ENCODE results near the gene PRPF31. TPM values are rescaled to one million over a fixed set of nuclear protein-coding genes. Genes with fewer than 3 reads are reported as not detected.

The PRPF31 gene
- total and polyA plus RNA-seq, 9 of the 15 experiments (the other 6 are each of a cell fraction or from before 2014, with no cell fraction given), result 5.8 to 92.2 (median 69.2) TPM

DNA sequence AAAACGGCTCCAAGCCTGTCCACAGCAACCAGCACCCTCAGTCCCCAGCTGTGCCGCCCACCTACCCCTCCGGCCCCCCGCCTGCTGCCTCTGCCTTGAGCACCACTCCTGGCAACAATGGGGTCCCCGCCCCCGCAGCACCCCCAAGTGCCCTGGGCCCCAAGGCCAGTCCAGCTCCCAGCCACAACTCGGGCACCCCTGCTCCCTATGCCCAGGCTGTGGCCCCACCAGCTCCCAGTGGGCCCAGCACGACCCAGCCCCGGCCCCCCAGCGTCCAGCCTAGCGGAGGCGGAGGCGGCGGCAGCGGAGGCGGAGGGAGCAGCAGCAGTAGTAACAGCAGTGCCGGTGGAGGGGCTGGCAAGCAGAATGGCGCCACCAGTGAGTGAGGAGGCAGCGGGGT is 32.6 kb downstream of the PRPF31 start:
- ChIA-PET POLR2A (interaction anchor here (1.2 to 4.1 kb wide), 3 partner anchors 10 to 11 kb away, joined by 3 to 29 read pairs (median 5); partner anchors contain the start of genes CNOT3 and LENG1), CTCF (ENCODE audit: low intra/inter-chr PET ratio) (no interaction called here)
- Histone ChIP-seq H3K9me1 (ENCODE audit: control insufficient read depth, insufficient read depth, low read length) (no peaks in the 10 kb centered on the region), H3K79me2 (ENCODE audit: control insufficient read depth, insufficient read depth, low read length) (no peaks in the 10 kb centered on the region), H3K9ac (ENCODE audit: insufficient read depth in 1 of 2, low read depth in 2 of 2, low read length in 2 of 2) (no peak overlapping the region), H3K27me3 (ENCODE audit: control insufficient read depth in 2 of 2, insufficient read depth in 2 of 2, low read length in 2 of 2) (no peaks in the 10 kb centered on the region), H3K4me2 (ENCODE audit: insufficient read depth, low read length) (no peak overlapping the region), H3K4me1 (replicated peaks in 1 of 2; ENCODE audit: control insufficient read depth in 2 of 2, insufficient read depth in 2 of 2, low read length in 2 of 2) (peaks cover 0 to 10% of the 10 kb centered on the region in 2 experiments; a peak in 1 of 5 replicates), H2AFZ (ENCODE audit: low read depth, low read length) (no peak overlapping the region), H3K27ac (ENCODE audit: extremely low read depth, low read depth, low read length) (no peak overlapping the region), H4K20me1 (replicated peaks; ENCODE audit: control insufficient read depth, insufficient read depth, low read length) (no peaks in the 10 kb centered on the region), H3K4me3 (no peak overlapping the region), H3K9me3 (replicated peaks; ENCODE audit: control insufficient read depth, insufficient read depth, low read depth, low read length) (no peaks in the 10 kb centered on the region), H3K36me3 (ENCODE audit: control insufficient read depth, insufficient read depth, low read length) (peaks cover 96% of the 10 kb centered on the region; the same call in 2 of the 3 replicates)
- no peak for DNase-seq (ENCODE audit: extremely low read depth in 1 of 4, low spot score in 3 of 4)
- BruUV-seq (replicated peaks), result no TSS peak
- TF ChIP-seq, protein P1, sequence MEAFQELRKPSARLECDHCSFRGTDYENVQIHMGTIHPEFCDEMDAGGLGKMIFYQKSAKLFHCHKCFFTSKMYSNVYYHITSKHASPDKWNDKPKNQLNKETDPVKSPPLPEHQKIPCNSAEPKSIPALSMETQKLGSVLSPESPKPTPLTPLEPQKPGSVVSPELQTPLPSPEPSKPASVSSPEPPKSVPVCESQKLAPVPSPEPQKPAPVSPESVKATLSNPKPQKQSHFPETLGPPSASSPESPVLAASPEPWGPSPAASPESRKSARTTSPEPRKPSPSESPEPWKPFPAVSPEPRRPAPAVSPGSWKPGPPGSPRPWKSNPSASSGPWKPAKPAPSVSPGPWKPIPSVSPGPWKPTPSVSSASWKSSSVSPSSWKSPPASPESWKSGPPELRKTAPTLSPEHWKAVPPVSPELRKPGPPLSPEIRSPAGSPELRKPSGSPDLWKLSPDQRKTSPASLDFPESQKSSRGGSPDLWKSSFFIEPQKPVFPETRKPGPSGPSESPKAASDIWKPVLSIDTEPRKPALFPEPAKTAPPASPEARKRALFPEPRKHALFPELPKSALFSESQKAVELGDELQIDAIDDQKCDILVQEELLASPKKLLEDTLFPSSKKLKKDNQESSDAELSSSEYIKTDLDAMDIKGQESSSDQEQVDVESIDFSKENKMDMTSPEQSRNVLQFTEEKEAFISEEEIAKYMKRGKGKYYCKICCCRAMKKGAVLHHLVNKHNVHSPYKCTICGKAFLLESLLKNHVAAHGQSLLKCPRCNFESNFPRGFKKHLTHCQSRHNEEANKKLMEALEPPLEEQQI (IDR thresholded peaks at IDR 0.05), result no peak
- no peak for TF ChIP-seq ZNF217 (CRISPR knock-in tag; IDR thresholded peaks at IDR 0.05)
- TF ChIP-seq, protein P2, sequence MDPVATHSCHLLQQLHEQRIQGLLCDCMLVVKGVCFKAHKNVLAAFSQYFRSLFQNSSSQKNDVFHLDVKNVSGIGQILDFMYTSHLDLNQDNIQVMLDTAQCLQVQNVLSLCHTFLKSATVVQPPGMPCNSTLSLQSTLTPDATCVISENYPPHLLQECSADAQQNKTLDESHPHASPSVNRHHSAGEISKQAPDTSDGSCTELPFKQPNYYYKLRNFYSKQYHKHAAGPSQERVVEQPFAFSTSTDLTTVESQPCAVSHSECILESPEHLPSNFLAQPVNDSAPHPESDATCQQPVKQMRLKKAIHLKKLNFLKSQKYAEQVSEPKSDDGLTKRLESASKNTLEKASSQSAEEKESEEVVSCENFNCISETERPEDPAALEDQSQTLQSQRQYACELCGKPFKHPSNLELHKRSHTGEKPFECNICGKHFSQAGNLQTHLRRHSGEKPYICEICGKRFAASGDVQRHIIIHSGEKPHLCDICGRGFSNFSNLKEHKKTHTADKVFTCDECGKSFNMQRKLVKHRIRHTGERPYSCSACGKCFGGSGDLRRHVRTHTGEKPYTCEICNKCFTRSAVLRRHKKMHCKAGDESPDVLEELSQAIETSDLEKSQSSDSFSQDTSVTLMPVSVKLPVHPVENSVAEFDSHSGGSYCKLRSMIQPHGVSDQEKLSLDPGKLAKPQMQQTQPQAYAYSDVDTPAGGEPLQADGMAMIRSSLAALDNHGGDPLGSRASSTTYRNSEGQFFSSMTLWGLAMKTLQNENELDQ (CRISPR knock-in tag; IDR thresholded peaks at IDR 0.05; ENCODE audit: borderline replicate concordance), result no peak
- TF ChIP-seq, protein P3, sequence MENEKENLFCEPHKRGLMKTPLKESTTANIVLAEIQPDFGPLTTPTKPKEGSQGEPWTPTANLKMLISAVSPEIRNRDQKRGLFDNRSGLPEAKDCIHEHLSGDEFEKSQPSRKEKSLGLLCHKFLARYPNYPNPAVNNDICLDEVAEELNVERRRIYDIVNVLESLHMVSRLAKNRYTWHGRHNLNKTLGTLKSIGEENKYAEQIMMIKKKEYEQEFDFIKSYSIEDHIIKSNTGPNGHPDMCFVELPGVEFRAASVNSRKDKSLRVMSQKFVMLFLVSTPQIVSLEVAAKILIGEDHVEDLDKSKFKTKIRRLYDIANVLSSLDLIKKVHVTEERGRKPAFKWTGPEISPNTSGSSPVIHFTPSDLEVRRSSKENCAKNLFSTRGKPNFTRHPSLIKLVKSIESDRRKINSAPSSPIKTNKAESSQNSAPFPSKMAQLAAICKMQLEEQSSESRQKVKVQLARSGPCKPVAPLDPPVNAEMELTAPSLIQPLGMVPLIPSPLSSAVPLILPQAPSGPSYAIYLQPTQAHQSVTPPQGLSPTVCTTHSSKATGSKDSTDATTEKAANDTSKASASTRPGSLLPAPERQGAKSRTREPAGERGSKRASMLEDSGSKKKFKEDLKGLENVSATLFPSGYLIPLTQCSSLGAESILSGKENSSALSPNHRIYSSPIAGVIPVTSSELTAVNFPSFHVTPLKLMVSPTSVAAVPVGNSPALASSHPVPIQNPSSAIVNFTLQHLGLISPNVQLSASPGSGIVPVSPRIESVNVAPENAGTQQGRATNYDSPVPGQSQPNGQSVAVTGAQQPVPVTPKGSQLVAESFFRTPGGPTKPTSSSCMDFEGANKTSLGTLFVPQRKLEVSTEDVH (IDR thresholded peaks at IDR 0.05; ENCODE audit: low read depth, partially characterized antibody), result no peak
- TF ChIP-seq, protein P4, sequence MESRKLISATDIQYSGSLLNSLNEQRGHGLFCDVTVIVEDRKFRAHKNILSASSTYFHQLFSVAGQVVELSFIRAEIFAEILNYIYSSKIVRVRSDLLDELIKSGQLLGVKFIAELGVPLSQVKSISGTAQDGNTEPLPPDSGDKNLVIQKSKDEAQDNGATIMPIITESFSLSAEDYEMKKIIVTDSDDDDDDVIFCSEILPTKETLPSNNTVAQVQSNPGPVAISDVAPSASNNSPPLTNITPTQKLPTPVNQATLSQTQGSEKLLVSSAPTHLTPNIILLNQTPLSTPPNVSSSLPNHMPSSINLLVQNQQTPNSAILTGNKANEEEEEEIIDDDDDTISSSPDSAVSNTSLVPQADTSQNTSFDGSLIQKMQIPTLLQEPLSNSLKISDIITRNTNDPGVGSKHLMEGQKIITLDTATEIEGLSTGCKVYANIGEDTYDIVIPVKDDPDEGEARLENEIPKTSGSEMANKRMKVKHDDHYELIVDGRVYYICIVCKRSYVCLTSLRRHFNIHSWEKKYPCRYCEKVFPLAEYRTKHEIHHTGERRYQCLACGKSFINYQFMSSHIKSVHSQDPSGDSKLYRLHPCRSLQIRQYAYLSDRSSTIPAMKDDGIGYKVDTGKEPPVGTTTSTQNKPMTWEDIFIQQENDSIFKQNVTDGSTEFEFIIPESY (CRISPR knock-in tag; IDR thresholded peaks at IDR 0.05), result peak; percentile 31; the same call in 1 of the 2 replicates
- no peak for TF ChIP-seq ZFP1 (CRISPR knock-in tag; IDR thresholded peaks at IDR 0.05)
- TF ChIP-seq COPS2 (conservative IDR thresholded peaks at IDR 0.05), result no peak
- peak; percentile 46 for TF ChIP-seq POLR2G (IDR thresholded peaks at IDR 0.05; ENCODE audit: low read depth, low read length)
- peak; percentile 18; the same call in 1 of the 2 replicates for TF ChIP-seq RBFOX2 (IDR thresholded peaks at IDR 0.05; ENCODE audit: low read depth, low read length)
- no peak for TF ChIP-seq CHD1 (IDR thresholded peaks at IDR 0.05; ENCODE audit: low read length)
- no peak for FAIRE-seq
- in situ Hi-C loops (cut with MboI), result no loop called here
- intact Hi-C loops (cut with micrococcal nuclease), result no loop called here
- 90% methylated on average over 10 of the region's 19 CpGs for WGBS (ENCODE audit: insufficient coverage, low coverage, missing lambda C conversion rate)
- ATAC-seq, result no peak
